CD4-positive, alpha-beta T cell treated with Interleukin-15 for 4 hours (primary cell): ENCODE measurements around the gene TMPRSS6.
A peak's percentile ranks its signal among the peaks of the same experiment; 100 is the strongest.
"Not testable (repeated sequence)": the region's sequence is repeated elsewhere in the genome, so short reads cannot be mapped to it uniquely, and the experiment has no call there.

Source experiments
- DNase-seq: peaks from one replicate; pipeline ENCODE4 v3.0.0-alpha.2; 2020; ENCODE audit warnings: low spot score

Gene TMPRSS6

DNA sequence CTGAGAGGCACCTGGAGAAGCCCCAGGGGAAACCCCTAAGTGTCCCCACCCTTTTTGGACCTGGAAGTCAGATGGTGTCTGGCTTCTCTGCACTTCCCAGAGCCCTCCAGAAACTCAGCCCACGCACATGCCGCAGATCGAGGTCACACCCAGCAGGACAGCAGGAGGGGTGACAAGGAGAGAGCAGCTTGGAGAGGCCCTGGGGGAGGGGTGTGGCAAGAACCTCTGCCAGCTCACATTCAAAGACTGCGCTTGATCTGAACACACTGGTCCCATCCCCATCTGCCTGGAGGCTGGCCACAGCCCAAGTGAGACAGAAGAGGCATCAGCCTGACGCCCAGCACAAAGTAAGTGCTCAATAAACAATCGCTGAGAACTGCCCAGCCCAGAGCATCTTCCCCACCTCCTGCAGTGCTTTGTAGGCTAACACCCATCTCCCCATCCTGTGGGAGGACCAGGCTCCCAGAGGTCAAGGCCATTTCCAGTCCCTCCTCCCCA is 21.4 kb downstream of the TMPRSS6 start:
- DNase-seq = no peak

DNA sequence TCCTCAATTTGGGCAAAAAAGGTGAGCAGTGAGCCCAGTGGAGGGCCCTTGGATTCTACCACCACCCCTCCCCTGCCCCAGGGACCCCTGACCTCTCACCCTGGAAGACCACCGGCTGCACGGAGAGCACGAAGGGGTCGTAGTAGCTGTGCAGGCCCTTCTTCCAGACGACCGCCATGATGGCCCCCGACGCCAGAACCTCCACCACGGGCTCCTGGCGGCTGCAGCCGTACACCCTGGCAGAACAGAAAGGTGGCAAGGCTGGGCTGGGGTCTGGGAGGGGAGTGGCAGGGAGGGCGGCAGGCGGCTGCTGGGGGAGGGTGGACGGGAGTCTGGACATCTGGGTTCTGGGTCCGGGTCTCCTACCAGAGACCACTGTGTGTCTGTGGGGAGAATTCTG is 23.3 kb downstream of the TMPRSS6 start:
- no peak for DNase-seq

DNA sequence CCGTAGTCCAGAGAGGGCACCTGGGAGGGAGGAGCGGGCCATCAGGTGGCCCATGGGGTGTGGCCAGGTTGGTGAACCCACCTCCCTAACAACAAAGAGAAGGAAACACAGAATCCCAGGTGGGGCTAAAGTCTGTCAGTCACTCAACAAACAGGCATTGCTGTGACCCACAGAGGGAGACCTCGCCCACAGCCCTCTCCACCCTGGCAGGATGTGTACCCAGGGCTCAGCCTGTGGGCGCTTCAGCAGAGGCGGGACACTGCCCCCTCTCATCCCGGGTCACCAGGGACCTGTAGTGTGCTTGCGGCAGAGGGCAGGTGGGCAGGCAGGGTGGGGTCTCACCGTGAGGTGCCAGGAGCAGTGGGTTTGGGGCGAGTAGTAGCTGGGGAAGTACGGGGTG is 25.1 kb downstream of the TMPRSS6 start:
- DNase-seq = no peak

DNA sequence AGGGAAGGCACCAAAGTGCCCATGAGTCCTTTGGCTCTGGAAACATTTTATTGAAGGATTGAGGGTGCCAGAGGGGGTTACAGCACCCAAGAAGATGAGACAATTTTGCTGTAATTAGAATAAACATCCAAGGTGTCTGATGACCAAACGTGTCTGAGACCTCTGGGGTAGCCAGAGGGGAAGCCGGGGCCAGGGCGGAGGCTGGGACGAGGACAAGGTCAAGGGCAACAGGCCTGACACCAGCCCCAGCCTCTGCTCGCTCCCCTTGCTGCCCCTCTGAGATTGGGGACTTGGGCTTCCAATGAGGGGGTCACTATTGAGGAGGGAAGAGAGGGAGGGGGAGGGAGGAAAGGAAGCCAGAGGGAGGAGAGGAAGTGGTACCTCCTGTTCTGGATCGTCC is 25.6 kb downstream of the TMPRSS6 start:
- DNase-seq = no peak

DNA sequence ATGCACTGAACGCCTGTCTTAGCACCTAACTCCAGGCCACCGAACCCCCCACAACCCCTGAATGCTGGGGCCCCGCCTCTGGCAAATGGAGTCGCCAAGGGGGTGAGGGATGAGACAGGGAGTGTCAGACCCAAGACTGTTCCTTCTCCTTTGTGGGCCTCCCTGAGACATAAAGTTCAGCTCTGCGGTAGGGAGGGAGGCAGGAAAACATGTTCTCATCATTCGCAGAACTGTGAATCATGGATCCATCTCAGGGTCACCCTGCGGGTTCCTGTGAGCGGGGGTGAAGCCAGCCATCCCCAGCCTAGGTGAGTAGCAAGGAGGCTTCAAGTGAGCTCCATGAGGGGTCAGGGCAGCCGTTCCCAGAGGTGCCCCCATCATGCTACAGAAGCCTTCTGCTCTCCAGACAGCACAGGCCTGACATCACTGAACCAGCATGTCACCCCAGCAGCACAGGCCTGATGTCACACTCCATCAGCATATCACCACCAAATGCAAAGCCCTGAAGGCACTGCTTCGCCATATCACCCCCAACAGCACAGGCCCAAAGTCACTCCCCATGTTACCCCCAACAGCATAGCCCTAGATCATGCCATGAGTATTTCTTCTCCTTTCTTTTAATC is 27.2 kb downstream of the TMPRSS6 start:
- peak; percentile 56 for DNase-seq

DNA sequence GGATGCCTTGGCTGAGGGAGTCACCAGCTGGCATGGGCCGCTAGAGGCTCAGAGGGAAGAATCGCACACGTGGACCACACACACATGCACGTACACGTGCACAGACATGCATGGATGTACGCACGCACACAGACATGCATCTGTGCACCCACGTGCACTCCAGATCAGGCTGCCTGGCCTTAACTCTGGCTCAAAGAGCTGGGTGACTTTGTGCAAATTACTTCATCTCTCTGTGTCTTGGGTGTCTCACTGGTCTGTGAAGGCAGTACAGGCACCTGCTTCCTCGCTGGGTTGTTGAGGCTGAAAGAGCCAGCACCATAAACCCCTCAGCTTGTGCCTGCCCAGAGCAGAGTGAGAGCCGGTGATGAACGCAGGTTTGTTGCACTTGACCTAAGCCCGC is 28.7 kb downstream of the TMPRSS6 start:
- DNase-seq = no peak

DNA sequence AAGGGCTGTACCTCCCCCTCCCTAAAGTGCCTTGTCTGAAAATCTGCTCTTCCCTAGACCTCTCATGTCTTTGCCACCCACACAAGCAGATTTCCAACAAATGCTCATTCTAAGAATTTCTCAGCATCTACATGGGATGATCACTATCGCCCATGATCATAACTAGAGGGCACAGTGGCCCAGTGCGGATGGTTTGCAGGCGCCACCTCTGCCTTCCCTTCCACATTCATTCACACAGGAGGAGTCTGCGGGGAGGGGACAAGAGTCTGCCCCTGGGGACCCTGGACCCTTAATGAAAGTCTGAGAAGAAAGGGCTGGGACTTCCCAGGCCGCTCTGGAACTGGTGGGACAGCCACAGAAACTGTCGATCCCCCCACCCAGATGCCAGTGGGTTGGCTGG is 29.1 kb downstream of the TMPRSS6 start:
- DNase-seq = peak; percentile 31

DNA sequence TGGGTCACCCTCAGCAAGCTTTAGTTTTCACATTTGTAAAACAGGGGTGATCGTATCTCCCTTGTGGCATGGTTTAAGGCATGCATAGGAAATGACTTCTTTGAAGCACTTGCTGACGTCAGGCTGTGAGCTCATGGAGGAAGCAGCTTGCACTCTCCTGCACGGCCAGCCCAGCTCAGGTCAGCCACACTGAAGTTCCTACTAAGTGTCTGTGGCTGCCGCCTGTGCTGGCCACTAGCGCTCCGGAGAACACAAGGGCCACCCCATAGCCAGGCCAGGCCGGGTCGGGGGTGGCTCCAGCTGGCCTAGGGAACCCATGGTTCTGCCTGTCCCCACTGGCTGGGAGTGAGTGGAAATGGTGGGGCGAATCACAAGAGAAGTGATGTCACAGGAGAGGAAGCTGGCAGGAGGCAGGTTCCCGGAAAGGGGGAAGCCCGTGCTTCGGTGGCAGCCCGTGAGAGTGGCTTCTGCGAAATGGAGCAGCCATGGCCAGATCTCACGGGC is 29.8 kb downstream of the TMPRSS6 start:
- peak; percentile 82 for DNase-seq

DNA sequence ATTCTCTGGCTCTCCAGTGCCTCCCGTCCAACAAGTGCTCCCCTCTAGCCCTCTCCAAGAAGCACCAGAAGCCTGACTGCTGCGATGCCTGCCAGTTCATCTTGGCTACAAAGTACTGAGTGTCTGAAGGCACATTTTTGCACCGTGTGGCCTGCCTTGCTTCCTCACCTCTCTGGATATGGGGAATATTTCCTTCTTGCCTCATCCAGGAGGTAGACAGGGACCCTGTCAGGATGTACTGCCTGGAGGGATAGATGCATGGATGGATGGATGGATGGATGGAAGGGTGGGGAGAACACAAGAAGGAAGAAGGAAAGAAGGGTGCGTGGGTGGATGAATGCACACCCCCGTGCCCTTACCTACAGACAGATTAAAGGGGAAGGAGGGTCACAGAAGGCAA is 30.4 kb downstream of the TMPRSS6 start:
- DNase-seq = no peak

DNA sequence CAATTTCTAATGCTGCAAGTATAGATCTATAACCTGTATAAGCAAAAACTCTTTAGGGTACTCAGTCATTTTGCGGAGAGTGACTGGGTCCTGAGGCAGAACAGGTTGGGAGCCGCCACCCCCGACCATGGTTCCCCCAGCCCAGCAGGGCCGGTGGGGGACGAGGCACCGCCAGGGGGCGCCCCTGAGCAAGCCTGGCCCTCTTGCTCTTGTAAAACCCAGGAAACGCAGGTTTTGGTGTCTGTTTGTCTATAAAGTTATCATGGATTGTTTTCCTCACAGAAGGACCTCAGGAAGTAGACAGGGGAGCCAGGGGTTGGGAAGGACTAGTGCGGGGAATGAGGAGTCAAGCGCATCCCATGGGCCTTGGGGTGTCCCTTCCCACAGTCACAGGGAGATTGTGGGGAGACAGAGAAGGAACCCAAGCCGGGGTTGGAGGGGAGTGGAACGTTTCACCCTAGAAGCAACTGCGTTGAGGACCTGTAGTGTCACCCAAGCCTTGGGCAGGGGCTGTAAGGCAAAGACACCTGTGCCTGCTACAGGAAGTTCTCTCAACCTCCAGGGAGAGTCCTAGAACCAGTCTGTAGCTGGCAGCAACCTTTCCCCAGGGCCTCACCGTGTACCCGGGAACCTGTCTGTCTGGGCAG is 31.6 kb downstream of the TMPRSS6 start:
- peak; percentile 82 for DNase-seq

DNA sequence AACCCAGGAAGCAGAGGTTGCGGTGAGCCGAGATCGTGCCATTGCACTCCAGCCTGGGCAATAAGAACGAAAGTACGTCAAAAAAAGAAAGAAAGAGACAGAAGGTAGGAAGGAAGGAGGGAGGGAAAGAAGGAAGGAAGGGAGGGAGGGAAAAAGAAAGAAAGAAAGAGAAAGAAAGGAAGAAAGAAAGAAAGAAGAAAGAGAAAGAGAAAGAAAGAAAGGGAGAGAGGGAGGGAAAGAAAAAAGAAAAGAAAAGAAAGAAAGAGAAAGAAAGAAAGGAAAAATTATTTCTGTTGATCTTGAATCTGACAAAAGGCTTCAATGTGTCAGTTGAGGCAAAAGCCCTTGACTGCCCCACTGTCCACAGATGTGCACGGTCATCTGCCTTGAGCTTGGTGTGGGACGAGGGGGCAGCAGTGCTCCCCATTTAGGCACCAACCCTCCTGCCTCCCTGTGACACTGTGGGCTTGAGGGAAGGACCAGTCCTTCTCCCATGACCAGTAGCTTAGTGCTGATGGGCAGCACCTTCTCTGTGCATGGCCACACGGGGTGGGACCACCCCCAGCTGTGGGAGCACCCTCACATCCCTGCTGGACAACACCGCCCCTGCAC is 33.6 kb downstream of the TMPRSS6 start:
- no peak for DNase-seq

DNA sequence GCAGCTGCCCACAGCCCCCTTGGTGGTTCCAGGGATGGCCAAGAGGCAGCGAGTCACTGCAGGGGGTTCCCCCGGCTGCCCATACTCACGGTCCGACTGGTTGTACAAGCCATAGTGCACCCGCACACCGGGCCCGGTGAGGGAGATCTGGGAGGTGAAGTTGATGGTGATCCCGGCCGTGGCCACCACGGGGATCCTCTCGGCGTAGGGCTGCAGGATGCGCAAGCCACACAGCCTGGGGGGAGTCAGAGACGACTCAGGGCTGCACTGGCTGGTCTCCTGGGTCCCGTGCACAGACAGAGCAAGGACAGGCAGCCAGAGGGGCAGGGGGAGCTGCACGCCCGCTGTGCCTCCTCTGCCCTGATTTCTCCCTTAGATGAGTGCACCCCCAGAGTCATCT is 34.5 kb downstream of the TMPRSS6 start:
- DNase-seq = no peak

DNA sequence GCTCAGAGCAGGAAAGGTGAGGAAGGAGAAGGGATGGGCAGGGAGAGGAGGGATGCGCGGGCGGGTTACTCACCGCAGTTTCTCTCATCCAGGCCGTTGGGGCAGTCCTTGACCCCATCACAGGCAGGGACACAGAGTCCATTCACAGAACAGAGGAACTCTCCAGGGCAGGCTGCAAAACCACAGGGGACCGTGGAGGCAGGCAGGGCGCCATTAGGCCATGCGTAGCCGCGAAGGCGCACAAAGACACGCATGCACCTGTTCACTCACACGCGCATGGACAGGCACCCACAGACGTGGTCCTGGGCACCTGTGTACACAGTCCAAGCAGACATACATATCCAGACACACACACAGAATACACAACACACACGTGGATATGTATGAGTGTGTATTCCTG is 35.0 kb downstream of the TMPRSS6 start:
- no peak for DNase-seq

DNA sequence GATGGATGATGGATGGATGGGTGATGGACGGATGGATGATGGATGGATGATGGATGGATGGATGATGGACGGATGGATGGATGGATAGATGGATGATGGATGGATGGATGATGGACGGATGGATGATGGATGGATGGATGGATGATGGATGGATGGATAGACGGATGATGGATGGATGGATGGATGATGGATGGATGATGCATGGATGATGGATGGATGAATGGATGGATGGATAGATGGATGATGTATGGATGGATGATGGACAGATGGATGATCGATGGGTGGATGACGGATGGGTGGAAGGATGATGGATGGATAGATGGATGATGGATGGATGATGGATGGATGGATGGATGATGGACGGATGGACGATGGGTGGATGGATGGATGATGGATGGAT is 36.8 kb downstream of the TMPRSS6 start:
- no peak for DNase-seq

DNA sequence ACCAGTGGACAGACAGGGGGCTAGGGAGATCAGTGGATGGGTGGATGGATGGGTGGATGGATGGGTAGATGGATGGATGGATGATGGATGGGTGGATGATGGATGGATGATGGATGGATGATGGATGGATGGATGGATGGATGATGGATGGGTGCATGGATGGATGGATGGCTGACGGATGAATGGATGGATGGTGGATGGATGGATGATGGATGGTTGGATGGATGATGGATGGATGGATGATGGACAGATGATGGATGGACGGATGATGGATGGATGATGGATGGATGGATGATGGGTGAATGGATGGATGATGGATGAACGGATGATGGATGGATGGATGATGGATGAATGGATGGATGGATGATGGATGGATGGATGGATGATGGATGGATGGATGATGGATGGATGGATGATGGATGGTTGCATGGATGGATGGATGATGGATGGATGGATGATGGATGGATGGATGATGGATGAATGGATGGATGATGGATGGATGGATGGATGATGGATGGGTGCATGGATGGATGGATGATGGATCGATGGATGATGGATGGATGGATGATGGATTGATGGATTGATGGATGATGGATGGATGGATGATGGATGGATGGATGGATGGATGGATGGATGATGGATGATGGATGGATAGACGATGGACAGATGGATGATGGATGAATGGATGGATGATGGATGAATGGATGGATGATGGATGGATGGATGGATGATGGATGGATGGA is 37.5 kb downstream of the TMPRSS6 start:
- not testable (repeated sequence) for DNase-seq

DNA sequence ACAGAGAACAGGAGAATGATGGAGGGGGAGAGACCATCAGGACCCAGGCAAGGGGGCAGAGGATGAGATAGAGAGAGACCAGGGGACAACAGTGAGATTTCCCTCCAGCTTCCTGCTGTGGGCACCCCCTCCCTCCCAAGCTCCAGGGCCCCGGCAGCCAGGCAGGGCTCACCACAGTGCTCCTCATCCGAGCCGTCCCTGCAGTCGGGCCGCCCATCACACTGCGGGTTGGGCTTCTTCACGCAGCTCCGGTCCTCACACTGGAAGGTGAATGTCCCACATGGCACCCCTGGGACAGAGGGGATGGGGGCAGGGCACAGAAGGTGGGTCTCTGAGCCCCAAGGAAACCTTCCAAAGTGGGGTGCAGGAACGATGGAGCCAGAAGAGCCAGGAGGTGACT is 38.8 kb downstream of the TMPRSS6 start:
- no peak for DNase-seq

DNA sequence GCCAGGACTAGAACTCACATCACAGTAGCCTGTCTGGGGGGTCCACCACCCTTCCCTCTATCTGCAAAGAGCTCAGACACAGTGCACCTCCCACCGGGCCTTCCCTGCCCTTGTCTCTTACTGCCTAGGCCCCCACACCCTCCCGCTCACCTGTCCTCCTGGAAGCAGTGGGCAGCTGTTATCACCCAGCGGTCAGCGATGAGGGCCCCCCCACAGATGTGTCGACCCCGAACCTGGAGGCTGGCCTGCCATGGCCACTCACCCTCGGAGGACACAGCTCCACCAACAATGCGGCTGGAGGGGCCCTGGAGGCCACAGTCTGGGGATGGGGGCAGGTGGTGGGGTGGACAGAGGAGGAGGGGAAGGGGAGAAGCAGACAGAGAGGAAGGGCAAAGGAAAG is 39.2 kb downstream of the TMPRSS6 start:
- DNase-seq = no peak

DNA sequence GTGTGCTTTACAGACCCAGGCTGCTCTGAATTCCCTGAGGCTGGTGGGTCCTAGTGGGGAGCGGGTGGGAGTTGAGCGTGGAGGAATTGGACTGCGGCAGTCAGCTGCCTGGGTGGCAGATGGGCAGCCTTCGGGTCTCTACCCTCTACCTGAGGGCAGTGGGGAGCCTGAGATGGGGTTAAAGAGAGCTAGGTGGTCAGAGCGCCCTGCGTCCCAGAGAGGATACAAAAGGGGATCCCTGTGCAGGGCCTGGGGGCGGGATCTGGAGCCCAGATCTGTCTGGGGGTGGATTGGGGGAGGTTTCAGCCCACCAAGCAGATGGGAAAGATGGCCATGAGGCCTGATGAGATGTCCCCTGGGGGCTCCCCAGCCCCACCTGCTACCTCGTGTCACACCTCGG is 39.8 kb downstream of the TMPRSS6 start:
- DNase-seq = no peak

DNA sequence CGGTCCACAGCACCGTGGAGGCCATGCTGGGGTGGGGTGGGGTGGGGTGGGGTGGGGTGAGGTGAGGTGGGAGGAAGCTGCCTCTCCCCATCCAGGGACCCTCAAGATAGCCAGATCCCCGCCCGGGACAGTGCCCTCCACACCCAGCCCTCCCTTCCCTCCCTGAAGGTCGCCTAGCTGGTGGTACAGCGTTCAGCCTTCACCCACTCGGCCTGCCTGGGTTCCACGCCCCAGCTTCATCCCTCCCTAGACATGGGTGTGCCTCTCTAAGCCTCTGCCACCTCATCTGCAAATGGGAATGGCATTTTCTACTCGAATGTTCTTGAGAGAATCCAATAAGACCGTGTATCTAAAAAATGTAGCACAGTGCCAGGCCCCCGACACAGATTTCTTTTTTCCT is 40.2 kb downstream of the TMPRSS6 start:
- DNase-seq = no peak

DNA sequence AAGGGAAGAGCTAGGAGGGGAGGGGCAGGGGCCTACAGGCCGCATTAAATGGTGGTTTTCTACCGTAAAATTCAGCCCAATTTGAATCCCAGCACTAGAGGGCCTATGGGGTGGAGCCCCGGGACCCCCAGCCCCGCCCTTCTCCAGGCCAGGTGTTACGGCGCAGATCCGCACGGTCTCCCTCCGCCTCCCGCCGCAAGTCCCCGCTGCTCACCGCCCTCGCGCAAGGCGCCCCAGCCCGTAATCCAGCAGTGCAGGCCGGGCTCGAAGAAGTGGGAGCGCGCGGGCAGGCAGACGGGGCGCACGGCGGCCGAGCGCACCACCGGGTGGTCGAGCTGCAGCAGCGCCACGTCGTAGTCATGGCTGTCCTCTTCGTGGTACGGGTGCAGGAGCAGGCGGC is 40.7 kb downstream of the TMPRSS6 start:
- DNase-seq = no peak

DNA sequence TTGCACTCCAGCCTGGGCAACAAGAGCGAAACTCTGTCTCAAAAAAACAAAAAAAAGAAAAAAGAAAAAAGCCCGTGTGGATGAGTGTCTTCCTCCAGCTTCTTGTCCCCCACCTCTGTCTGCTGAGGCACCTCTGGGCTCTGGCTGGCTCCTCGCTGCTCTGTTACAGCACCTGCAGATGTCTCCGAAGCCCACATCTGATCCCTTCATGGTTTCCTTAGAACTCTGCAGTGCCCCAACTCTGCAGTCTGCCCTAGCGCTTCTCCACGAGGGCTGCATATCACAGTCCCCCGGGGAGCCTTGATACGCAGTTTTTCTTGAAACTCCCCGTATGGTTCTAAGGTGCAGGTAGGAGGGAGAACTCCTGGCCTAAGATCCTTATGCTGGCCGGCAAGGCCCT is 42.1 kb downstream of the TMPRSS6 start:
- DNase-seq = no peak

DNA sequence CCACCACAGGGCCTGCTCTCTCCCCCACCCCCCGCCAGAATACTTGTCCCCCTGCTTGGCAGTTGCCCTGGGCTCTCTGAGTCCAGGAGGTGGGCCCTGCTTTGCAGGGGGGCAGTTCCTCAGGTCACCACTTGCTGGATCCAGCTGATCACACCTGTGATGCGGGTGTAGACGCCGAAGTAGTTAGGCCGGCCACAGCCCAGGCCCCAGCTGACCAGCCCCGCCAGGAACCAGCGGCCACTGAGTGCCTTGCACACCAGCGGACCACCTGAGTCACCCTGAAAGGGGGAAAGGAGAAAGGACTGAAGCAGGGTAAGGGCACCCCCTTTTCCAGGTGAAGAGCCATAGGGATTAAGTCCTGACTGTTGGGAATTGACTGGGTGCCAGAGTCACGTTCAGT is 43.6 kb downstream of the TMPRSS6 start:
- DNase-seq = no peak

DNA sequence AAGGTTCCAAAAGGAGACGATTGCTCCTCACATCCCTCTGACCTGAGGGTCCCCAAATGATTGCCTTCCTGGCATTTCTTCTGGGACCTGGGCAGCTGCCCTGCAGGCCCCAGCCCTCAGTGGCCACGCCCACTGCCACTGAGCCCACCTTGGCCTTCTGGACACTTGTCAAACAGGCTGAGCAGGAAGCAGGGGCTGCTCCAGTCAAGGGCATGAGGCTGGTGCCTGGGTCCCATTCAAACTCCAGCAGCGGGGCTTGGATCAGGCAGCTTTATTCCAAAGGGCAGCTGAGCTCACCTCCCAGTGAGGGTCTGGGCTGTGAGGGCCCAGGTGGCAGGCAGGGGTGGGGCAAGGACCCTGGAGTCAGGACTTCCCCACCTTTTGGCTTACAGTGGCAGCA is 44.3 kb downstream of the TMPRSS6 start:
- DNase-seq = no peak
